ENCODE data around the gene SH3RF2.

DNA sequence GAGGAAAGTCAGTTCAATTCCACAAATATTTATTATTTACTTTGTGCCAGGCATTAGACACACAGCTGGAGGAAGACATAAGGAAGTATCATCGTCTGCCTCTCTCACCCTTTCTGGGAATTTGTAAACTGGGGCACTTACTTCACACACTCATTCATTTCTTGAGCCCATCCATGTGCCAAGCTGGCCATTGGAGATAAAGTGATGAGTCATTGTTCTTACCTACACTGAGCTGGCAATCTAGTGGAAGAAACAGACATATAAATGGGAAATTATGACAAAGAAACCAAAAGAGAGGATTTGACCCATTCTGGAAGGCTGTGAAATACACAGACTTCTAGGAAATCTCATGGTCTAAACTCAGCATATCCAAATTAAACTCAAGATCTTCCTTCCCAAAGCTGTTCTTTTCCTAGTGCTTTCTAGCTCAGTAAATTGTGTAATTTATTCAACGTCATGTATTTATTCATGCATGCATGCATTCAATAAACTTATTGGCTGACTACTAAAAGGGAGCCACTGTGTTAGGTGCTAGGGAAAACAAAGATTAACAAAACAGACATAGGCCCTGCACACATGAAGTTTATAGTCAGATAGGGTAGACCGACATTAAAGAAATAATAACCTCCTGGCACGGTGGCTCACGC is 65.3 kb downstream of the SH3RF2 start:
- TF ChIP-seq CBX5 (IDR thresholded peaks at IDR 0.05; ENCODE audit: low read depth) (no peak), POLR2A (IDR thresholded peaks at IDR 0.05; ENCODE audit: low read depth, low read length) (no peak), CHD2 (IDR thresholded peaks at IDR 0.05; ENCODE audit: borderline replicate concordance, low read depth, low read length) (no peak), CHD1 (IDR thresholded peaks at IDR 0.05; ENCODE audit: low read depth, low read length) (no peak), SP1 (IDR thresholded peaks at IDR 0.05; ENCODE audit: low read depth, low read length) (no peak), SIN3A (IDR thresholded peaks at IDR 0.05; ENCODE audit: low read depth, low read length) (no peak)
- TF ChIP-seq, protein P1, sequence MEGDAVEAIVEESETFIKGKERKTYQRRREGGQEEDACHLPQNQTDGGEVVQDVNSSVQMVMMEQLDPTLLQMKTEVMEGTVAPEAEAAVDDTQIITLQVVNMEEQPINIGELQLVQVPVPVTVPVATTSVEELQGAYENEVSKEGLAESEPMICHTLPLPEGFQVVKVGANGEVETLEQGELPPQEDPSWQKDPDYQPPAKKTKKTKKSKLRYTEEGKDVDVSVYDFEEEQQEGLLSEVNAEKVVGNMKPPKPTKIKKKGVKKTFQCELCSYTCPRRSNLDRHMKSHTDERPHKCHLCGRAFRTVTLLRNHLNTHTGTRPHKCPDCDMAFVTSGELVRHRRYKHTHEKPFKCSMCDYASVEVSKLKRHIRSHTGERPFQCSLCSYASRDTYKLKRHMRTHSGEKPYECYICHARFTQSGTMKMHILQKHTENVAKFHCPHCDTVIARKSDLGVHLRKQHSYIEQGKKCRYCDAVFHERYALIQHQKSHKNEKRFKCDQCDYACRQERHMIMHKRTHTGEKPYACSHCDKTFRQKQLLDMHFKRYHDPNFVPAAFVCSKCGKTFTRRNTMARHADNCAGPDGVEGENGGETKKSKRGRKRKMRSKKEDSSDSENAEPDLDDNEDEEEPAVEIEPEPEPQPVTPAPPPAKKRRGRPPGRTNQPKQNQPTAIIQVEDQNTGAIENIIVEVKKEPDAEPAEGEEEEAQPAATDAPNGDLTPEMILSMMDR (IDR thresholded peaks at IDR 0.05 in 2 of 3, conservative IDR thresholded peaks at IDR 0.05 in 1 of 3; ENCODE audit: control insufficient read depth in 2 of 3, extremely low read depth in 1 of 3, insufficient read depth in 1 of 3, low read depth in 3 of 3, low read length in 3 of 3), result no peak

Measured in GM12878 (cell line).